Measurements from ENCODE around the gene FMO3.

The FMO3 gene

GRCh38 chr1:171090604-171091003 lies at the start of gene FMO3:
TSS of gene FMO3 (plus strand) at chr1:171090905. CDS start at chr1:171092659, 1,754 bp downstream.
- TF ChIP-seq EZH2 (IDR thresholded peaks at IDR 0.05; ENCODE audit: borderline replicate concordance, low read depth, low read length, severe bottlenecking) (no peak), CTCF (IDR thresholded peaks at IDR 0.05; ENCODE audit: borderline replicate concordance, extremely low read depth, low read length, poor library complexity, severe bottlenecking) (no peak)
- no peaks in the 10 kb centered on the region for H3K36me3 ChIP-seq (ENCODE audit: insufficient read depth, low read length)
- H4K20me1 ChIP-seq (ENCODE audit: insufficient read depth, low read length), result no peaks in the 10 kb centered on the region
- no peak within 1 kb of the TSS for H2AFZ ChIP-seq (ENCODE audit: low read depth, low read length)
- DNase-seq (no peak), ATAC-seq (ENCODE audit: insufficient read depth, low read depth) (no peak)
- no peaks in the 10 kb centered on the region for H3K9me3 ChIP-seq (ENCODE audit: insufficient read depth, low read length, severe bottlenecking)
- no peak within 1 kb of the TSS for H3K4me3 ChIP-seq (ENCODE audit: low read depth in 1 of 2, low read length in 2 of 2)
- H3K27me3 ChIP-seq (ENCODE audit: insufficient read depth, low read length, poor library complexity), result no peaks in the 10 kb centered on the region
- no peak within 1 kb of the TSS for H3K4me2 ChIP-seq (ENCODE audit: insufficient read depth, low read length)
- no peak within 1 kb of the TSS for H3K9ac ChIP-seq (ENCODE audit: low read depth, low read length)
- no peaks in the 10 kb centered on the region for H3K79me2 ChIP-seq (ENCODE audit: insufficient read depth, low read length)
- H3K4me1 ChIP-seq (ENCODE audit: insufficient read depth, low read length), result no peaks in the 10 kb centered on the region
- no peak within 1 kb of the TSS for H3K27ac ChIP-seq (ENCODE audit: low read length)

- no peaks in the 10 kb centered on the region for H3K4me1 ChIP-seq (ENCODE audit: insufficient read depth, low read length)
- H3K27me3 ChIP-seq (ENCODE audit: insufficient read depth, low read length, poor library complexity), result no peaks in the 10 kb centered on the region
- peaks cover 2% of the 10 kb centered on the region for H3K9me3 ChIP-seq (ENCODE audit: insufficient read depth, low read length, severe bottlenecking)
- H3K4me3 ChIP-seq (ENCODE audit: low read depth in 1 of 2, low read length in 2 of 2), result no peak overlapping the region
- no peak overlapping the region for H2AFZ ChIP-seq (ENCODE audit: low read depth, low read length)
- no peak overlapping the region for H3K9ac ChIP-seq (ENCODE audit: low read depth, low read length)
- no peak overlapping the region for H3K27ac ChIP-seq (ENCODE audit: low read length)
- no peak for TF ChIP-seq EZH2 (IDR thresholded peaks at IDR 0.05; ENCODE audit: borderline replicate concordance, low read depth, low read length, severe bottlenecking)
- no peak for TF ChIP-seq CTCF (IDR thresholded peaks at IDR 0.05; ENCODE audit: borderline replicate concordance, extremely low read depth, low read length, poor library complexity, severe bottlenecking)
- no peaks in the 10 kb centered on the region for H3K79me2 ChIP-seq (ENCODE audit: insufficient read depth, low read length)
- ATAC-seq (ENCODE audit: insufficient read depth, low read depth), result no peak
- no peak for DNase-seq
- H4K20me1 ChIP-seq (ENCODE audit: insufficient read depth, low read length), result no peaks in the 10 kb centered on the region
- no peak overlapping the region for H3K4me2 ChIP-seq (ENCODE audit: insufficient read depth, low read length)
- H3K36me3 ChIP-seq (ENCODE audit: insufficient read depth, low read length), result no peaks in the 10 kb centered on the region
Observed at GRCh38 chr1:171048014-171048413, 42.7 kb upstream of the FMO3 start.

GRCh38 chr1:171052977-171053376 lies 37.7 kb upstream of the FMO3 start:
- ATAC-seq (ENCODE audit: insufficient read depth, low read depth) (no peak), DNase-seq (no peak)
- Histone ChIP-seq H3K79me2 (ENCODE audit: insufficient read depth, low read length) (no peaks in the 10 kb centered on the region), H3K36me3 (ENCODE audit: insufficient read depth, low read length) (no peaks in the 10 kb centered on the region), H2AFZ (ENCODE audit: low read depth, low read length) (no peak overlapping the region), H3K4me3 (ENCODE audit: low read depth in 1 of 2, low read length in 2 of 2) (no peak overlapping the region), H3K4me1 (ENCODE audit: insufficient read depth, low read length) (no peaks in the 10 kb centered on the region), H4K20me1 (ENCODE audit: insufficient read depth, low read length) (no peaks in the 10 kb centered on the region), H3K27me3 (ENCODE audit: insufficient read depth, low read length, poor library complexity) (no peaks in the 10 kb centered on the region), H3K9ac (ENCODE audit: low read depth, low read length) (no peak overlapping the region), H3K4me2 (ENCODE audit: insufficient read depth, low read length) (no peak overlapping the region), H3K9me3 (ENCODE audit: insufficient read depth, low read length, severe bottlenecking) (no peaks in the 10 kb centered on the region), H3K27ac (ENCODE audit: low read length) (no peak overlapping the region)
- TF ChIP-seq EZH2 (IDR thresholded peaks at IDR 0.05; ENCODE audit: borderline replicate concordance, low read depth, low read length, severe bottlenecking) (no peak), CTCF (IDR thresholded peaks at IDR 0.05; ENCODE audit: borderline replicate concordance, extremely low read depth, low read length, poor library complexity, severe bottlenecking) (no peak)

Measured in DND-41 (cell line).